ENCODE measurements around the gene NDUFAF5.
A peak's percentile ranks its signal among the peaks of the same experiment; 100 is the strongest.
"Not testable (repeated sequence)": the region's sequence is repeated elsewhere in the genome, so short reads cannot be mapped to it uniquely, and the experiment has no call there.

The NDUFAF5 gene

GRCh38 chr20:13784893-13785715 lies at the start of gene NDUFAF5, which contains the start of gene ESF1:
NDUFAF5 (plus strand) TSS chr20:13785028; CDS start chr20:13785069, 41 bp downstream.
ESF1 (minus strand) TSS chr20:13784919; CDS start chr20:13783140, 1,779 bp downstream.
- DNase-seq = peak; percentile 82

- DNase-seq = no peak
These were observed 49.0 kb upstream of the NDUFAF5 start for GRCh38 chr20:13735826-13736225.

GRCh38 chr20:13736436-13737191 lies 48.2 kb upstream of the NDUFAF5 start:
- DNase-seq = no peak

- not testable (repeated sequence) for DNase-seq
These were observed 46.6 kb upstream of the NDUFAF5 start for GRCh38 chr20:13738187-13738586.

GRCh38 chr20:13739731-13740649 lies 44.8 kb upstream of the NDUFAF5 start:
- DNase-seq = no peak

GRCh38 chr20:13741879-13742278 lies 42.9 kb upstream of the NDUFAF5 start:
- no peak for DNase-seq

GRCh38 chr20:13744352-13744751 lies 40.5 kb upstream of the NDUFAF5 start:
- DNase-seq = no peak

GRCh38 chr20:13745784-13746183 lies 39.0 kb upstream of the NDUFAF5 start:
- DNase-seq = no peak

GRCh38 chr20:13749811-13750210 lies 35.0 kb upstream of the NDUFAF5 start:
- DNase-seq = no peak

GRCh38 chr20:13753436-13754036 lies 31.3 kb upstream of the NDUFAF5 start:
- DNase-seq = no peak

- no peak for DNase-seq
These were observed 29.0 kb upstream of the NDUFAF5 start for GRCh38 chr20:13755809-13756208.

- no peak for DNase-seq
These were observed 28.3 kb upstream of the NDUFAF5 start for GRCh38 chr20:13756551-13756950.

GRCh38 chr20:13758884-13759283 lies 25.9 kb upstream of the NDUFAF5 start:
- DNase-seq = no peak

- DNase-seq = not testable (repeated sequence)
These were observed 24.3 kb upstream of the NDUFAF5 start for GRCh38 chr20:13760451-13760946.

- no peak for DNase-seq
These were observed 19.5 kb upstream of the NDUFAF5 start for GRCh38 chr20:13765299-13765698.

- DNase-seq = no peak
These were observed 18.9 kb upstream of the NDUFAF5 start for GRCh38 chr20:13765868-13766416.

- DNase-seq = no peak
These were observed 14.7 kb upstream of the NDUFAF5 start for GRCh38 chr20:13770141-13770540.

GRCh38 chr20:13771853-13772453 lies 12.9 kb upstream of the NDUFAF5 start:
- no peak for DNase-seq

GRCh38 chr20:13772529-13772928 lies 12.3 kb upstream of the NDUFAF5 start:
- DNase-seq = no peak

- no peak for DNase-seq
These were observed 9.0 kb upstream of the NDUFAF5 start for GRCh38 chr20:13775867-13776266.

- no peak for DNase-seq
These were observed 7.6 kb upstream of the NDUFAF5 start for GRCh38 chr20:13777171-13777601.
